Stomach (tissue), 9 donors: ENCODE results near the gene CHCHD6. TPM values are rescaled to one million over a fixed set of nuclear protein-coding genes. Genes with fewer than 3 reads are reported as not detected.

Experiments used
- DNase-seq, 2 donors: peaks; one replicate each; pipeline versions ENCODE4 v3.0.0 to v3.0.0-alpha.2; 2013 to 2019
- H3K27ac ChIP-seq, 5 donors: fragments of 200-600 bp in 4 of 5; sonication (generic) in 4 of 5; one replicate each; pipeline ENCODE4 v1.5.1; 2013 to 2019; ENCODE audit warnings: mild to moderate bottlenecking in 1 of 5, moderate library complexity in 1 of 5
- H3K27me3 ChIP-seq, 3 donors: fragments of 200-600 bp; sonication (generic); one replicate each; pipeline ENCODE4 v1.5.1; 2017 to 2019; ENCODE audit warnings: mixed run types in 1 of 3
- H3K36me3 ChIP-seq, 4 donors: fragments of 200-600 bp; sonication (generic); 1 replicate in 3 of 4; 2 replicates in 1 of 4; pipeline ENCODE4 v1.5.1; 2016 to 2019
- H3K4me1 ChIP-seq, 4 donors: fragments of 200-600 bp; sonication (generic); one replicate each; pipeline ENCODE4 v1.5.1; 2016 to 2019
- H3K4me3 ChIP-seq, 4 donors: fragments of 200-600 bp; sonication (generic) in 3 of 4; one replicate each; pipeline ENCODE4 v1.5.1; 2016 to 2019; ENCODE audit warnings: mild to moderate bottlenecking in 1 of 4
- H3K9me3 ChIP-seq, 4 donors: fragments of 200-600 bp; sonication (generic); one replicate each; pipeline ENCODE4 v1.5.1; 2016 to 2019
- EP300 ChIP-seq: sonication (generic); formaldehyde crosslinking; IDR thresholded peaks from one replicate; pipeline ENCODE4 v1.6.1; 2017; ENCODE audit warnings: antibody characterized with exemption
- POLR2A ChIP-seq, 4 donors: fragments of 450-650 bp; IDR thresholded peaks; one replicate each; pipeline ENCODE4 v1.6.1; 2016; ENCODE audit warnings: antibody characterized with exemption in 4 of 4, control low read depth in 2 of 4, mild to moderate bottlenecking in 1 of 4, moderate library complexity in 1 of 4
- POLR2AphosphoS5 ChIP-seq, 3 donors: sonication (generic); formaldehyde crosslinking; IDR thresholded peaks; one replicate each; pipeline ENCODE4 v1.6.1; 2016; ENCODE audit warnings: antibody characterized with exemption in 3 of 3
- WGBS, 5 donors: extraction: QIAGEN DNeasy Blood & Tissue Kit in 3 of 5; methylation state at CpG; one replicate each; pipeline versions ENCODE4 v1.1.5 to v1.1.7; 2013 to 2018; 5-methylcytosine and 5-hydroxymethylcytosine counted together
- intact Hi-C: fragments of 100-400 bp; cut with DNase I; formaldehyde crosslinking; loops from one replicate; pipeline ENCODE4 v1.15.1; 2023; ENCODE audit warnings: low total_unique reads
- polyA plus RNA-seq, 3 donors: library from polyadenylated mRNA; stranded (reverse); fragments of 200-250 nt; gene quantifications; one replicate each; pipeline ENCODE4 v1.2.3, GENCODE V29; 2013
- total RNA-seq, 5 donors: library from RNA; depleted of rRNA; stranded (reverse); fragments of >200 nt; gene quantifications; one replicate each; pipeline versions ENCODE4 v1.1.0 to v1.2.3, GENCODE V29; 2014 to 2016
- TF ChIP-seq, protein P1 (sequence below), 7 experiments: fragments of 450-650 bp in 4 of 7; fragments of 200-600 bp in 3 of 7; sonication (generic) in 3 of 7; IDR thresholded peaks; one replicate each; pipeline ENCODE4 v1.5.1; 2016 to 2019; ENCODE audit warnings: antibody characterized with exemption in 7 of 7, control low read depth in 2 of 7, mild to moderate bottlenecking in 1 of 7
- donor health status: healthy with polysubstance abuse.
- donor health status: Bipolar disorder and iron deficiency.
- donor health status: healthy.

CHCHD6 gene
- total and polyA plus RNA-seq, 8 donors: 4.0 to 40.8 (median 11.9) TPM; not detected in 1

DNA sequence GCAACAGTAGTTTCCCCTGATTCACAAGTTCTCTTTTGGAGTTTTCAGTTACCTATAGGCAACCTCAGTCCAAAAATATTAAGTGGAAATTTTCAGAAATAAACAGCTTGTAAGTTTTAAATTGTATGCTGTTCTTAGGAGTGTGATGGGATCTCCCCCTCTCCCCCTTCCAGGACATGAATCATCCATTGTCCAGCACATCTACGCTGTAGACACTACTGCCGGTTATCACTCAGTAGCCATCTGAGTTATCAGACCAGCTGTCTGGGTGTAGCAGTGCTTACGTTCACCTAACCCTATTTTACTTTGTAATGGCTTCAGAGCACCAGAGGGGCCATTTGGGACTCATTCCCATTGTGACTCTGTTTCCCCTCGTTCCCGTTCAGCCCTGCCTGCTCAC, 182.2 kb downstream of the CHCHD6 start:
- no peaks in the 10 kb centered on the region for H3K27me3 ChIP-seq
- DNase-seq: no peak
- 83 to 95% (median 89%) methylated on average over 5 of the region's 5 CpGs for WGBS, 5 donors
- intact Hi-C loops: no loop called here
- H3K9me3 ChIP-seq: no peaks in the 10 kb centered on the region
- no peak overlapping the region for H3K27ac ChIP-seq
- TF ChIP-seq, protein P1, sequence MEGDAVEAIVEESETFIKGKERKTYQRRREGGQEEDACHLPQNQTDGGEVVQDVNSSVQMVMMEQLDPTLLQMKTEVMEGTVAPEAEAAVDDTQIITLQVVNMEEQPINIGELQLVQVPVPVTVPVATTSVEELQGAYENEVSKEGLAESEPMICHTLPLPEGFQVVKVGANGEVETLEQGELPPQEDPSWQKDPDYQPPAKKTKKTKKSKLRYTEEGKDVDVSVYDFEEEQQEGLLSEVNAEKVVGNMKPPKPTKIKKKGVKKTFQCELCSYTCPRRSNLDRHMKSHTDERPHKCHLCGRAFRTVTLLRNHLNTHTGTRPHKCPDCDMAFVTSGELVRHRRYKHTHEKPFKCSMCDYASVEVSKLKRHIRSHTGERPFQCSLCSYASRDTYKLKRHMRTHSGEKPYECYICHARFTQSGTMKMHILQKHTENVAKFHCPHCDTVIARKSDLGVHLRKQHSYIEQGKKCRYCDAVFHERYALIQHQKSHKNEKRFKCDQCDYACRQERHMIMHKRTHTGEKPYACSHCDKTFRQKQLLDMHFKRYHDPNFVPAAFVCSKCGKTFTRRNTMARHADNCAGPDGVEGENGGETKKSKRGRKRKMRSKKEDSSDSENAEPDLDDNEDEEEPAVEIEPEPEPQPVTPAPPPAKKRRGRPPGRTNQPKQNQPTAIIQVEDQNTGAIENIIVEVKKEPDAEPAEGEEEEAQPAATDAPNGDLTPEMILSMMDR (IDR thresholded peaks at IDR 0.05): no peak
- TF ChIP-seq POLR2A (IDR thresholded peaks at IDR 0.05): no peak
- no peak for TF ChIP-seq EP300
- no peak for TF ChIP-seq POLR2AphosphoS5 (IDR thresholded peaks at IDR 0.05)
- H3K4me1 ChIP-seq: peaks cover 0 to 19% (median 0%) of the 10 kb centered on the region in 4 donors
- H3K36me3 ChIP-seq: no peaks in the 10 kb centered on the region
- H3K4me3 ChIP-seq: no peak overlapping the region

DNA sequence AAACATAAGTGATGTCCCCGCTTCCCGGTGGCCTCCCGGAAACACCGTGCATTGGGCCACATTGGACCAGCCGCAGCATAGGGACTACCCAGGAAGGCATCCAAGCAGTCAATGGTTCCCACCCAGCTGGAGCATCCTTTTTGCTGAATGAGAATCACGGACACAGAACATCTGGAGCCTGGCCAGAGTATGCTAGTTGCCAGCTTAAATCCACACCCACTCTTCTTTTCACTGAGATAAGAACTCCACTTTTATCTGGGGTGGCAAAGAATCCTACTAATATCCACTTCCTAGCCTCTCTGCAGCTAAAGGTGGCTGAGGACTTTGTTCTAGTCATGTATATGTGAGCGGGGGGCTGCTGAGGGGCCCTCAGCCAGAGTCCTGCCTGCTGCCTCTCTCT, 183.6 kb downstream of the CHCHD6 start:
- intact Hi-C loops: no loop called here
- no peak for TF ChIP-seq POLR2AphosphoS5 (IDR thresholded peaks at IDR 0.05)
- no peak for TF ChIP-seq POLR2A (IDR thresholded peaks at IDR 0.05)
- TF ChIP-seq EP300: no peak
- TF ChIP-seq, protein P1 (IDR thresholded peaks at IDR 0.05): no peak
- 85 to 88% (median 87%) methylated on average over 7 of the region's 7 CpGs for WGBS, 5 donors

GRCh38 chr3:126888186-126888760, 184.2 kb downstream of the CHCHD6 start:
- no peak overlapping the region for H3K4me3 ChIP-seq
- H3K9me3 ChIP-seq: no peaks in the 10 kb centered on the region
- no peak for DNase-seq
- no peaks in the 10 kb centered on the region for H3K36me3 ChIP-seq
- H3K27ac ChIP-seq: no peak overlapping the region
- H3K27me3 ChIP-seq: no peaks in the 10 kb centered on the region
- intact Hi-C loops: no loop called here
- H3K4me1 ChIP-seq: peaks cover 0 to 15% (median 0%) of the 10 kb centered on the region in 4 donors
- WGBS, 5 donors: 85 to 93% (median 90%) methylated on average over 4 to 5 of the region's 5 CpGs
- TF ChIP-seq, protein P1 (IDR thresholded peaks at IDR 0.05): no peak
- TF ChIP-seq POLR2A (IDR thresholded peaks at IDR 0.05): no peak
- TF ChIP-seq POLR2AphosphoS5 (IDR thresholded peaks at IDR 0.05): no peak

More for the DNA sequence above, 183.6 kb downstream of the CHCHD6 start:
- Histone ChIP-seq H3K36me3 (no peaks in the 10 kb centered on the region), H3K4me1 (peaks cover 0 to 19% (median 0%) of the 10 kb centered on the region in 4 donors), H3K27ac (no peak overlapping the region), H3K4me3 (no peak overlapping the region), H3K27me3 (no peaks in the 10 kb centered on the region), H3K9me3 (no peaks in the 10 kb centered on the region)
- no peak for DNase-seq

- H3K27me3 ChIP-seq: no peaks in the 10 kb centered on the region
- no peak overlapping the region for H3K27ac ChIP-seq
- H3K9me3 ChIP-seq: no peaks in the 10 kb centered on the region
- TF ChIP-seq POLR2A (IDR thresholded peaks at IDR 0.05): no peak
- no peak for TF ChIP-seq EP300
- 93 to 98% (median 96%) methylated on average over 10 to 15 of the region's 15 CpGs for WGBS, 5 donors
- H3K4me1 ChIP-seq: peaks cover 0 to 10% (median 0%) of the 10 kb centered on the region in 4 donors
- DNase-seq: peak in 1 of 2 donors; percentile 34
- no peak overlapping the region for H3K4me3 ChIP-seq
- intact Hi-C loops: no loop called here
- no peaks in the 10 kb centered on the region for H3K36me3 ChIP-seq
Measured at GRCh38 chr3:126889276-126890201, 185.5 kb downstream of the CHCHD6 start.
